GM11168 (cell line): ENCODE results near the gene PTBP3.
"Not testable (repeated sequence)": the region's sequence is repeated elsewhere in the genome, so short reads cannot be mapped to it uniquely, and the experiment has no call there.

Experiments used
- in situ Hi-C: fragments of 300-500 bp; cut with MboI; formaldehyde crosslinking; loops from one replicate; pipeline ENCODE4 v1.12.0; 2022; ENCODE audit warnings: low sequenced_read_pairs; ENCODE audit not compliant: unreplicated experiment

Gene PTBP3

DNA sequence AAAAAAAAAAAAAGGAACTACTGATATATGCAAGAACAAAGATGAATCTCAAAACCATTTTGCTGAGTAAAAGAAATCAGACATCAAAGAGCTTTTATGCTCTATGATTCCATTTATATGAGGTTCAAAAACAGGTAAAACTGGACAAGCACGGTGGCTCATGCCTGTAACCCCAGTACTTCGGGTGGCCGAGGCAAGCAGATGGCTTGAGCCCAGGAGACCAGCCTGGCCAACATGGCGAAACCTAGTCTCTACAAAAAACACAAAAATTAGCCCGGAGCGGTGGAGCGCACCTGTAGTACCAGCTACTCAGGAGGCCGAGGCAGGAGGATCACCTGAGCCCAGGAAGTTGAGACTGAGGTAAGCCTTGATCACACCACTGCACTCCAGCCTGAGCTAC is 7.8 kb downstream of the PTBP3 start:
- in situ Hi-C loops: no loop called here

DNA sequence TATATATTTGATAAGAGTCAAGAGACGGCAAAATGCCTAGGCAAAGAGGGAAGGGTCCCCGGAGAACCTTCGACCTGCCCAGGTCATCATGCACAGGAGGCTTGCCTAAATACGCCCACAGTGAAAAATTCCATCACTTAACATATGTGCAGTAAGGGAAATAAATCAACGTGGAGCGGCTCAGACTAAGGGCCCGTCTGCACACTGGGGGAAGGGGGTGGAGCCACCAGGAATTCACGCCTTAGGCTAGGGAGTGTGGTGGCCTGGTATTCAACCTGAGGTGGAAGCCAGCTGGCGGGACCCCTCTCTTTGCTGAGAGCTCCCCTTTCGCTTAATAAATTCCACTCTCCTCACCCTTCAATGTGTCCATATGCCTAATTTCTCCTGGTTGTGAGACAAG is 8.3 kb downstream of the PTBP3 start:
- in situ Hi-C loops: no loop called here

DNA sequence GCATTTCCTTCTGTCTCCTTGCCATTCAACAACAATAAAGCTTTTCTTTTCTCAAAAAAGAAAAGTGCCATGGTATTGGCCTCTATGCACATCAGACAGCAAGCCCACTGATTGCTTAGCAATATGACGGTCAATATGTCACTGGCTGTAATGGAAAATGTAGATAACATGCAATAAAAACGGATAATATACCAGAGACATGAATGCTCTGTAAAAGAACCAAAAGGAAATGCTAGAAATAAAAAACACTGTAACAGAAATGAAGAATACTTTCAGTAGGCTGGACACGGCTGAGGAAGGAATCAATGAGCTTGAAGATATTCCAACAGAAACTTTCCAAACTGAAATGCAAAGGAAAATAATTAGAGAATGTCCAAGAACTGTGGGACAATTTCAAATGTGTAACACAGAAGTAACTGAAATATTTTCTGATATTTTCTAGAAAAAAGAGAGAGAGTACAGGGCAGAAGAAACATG is 10.0 kb downstream of the PTBP3 start:
- in situ Hi-C loops: no loop called here

DNA sequence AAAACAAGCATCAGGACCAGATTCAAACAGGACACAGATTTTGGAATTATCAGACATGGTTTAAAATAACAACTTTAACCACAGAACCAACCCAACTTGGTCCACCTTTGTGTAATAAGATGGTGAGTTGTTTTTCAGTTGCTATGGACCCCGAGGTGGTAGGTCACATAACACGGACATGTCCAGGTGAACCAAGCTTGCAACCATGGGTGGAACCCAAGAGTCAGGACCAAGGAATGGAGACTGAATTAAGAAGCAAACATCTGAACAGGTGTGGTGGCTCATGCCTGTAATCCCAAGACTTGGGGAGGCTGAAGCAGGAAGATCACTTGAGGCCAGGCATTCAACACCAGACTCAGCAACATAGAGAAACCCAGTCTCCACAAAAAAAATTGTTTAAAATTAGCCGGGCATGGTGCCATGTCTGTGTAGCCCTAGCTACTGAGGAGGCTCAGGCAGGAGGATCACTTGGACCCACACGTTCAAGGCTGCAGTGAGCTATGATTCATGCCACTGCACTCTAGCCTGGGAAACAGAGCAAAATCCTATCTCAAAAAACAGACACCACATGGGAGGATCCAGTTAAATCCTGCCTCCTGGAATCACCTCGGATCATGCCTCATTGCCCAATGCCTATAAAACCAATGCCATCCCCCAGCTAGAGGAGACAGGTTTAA is 10.6 kb downstream of the PTBP3 start:
- in situ Hi-C loops: no loop called here

DNA sequence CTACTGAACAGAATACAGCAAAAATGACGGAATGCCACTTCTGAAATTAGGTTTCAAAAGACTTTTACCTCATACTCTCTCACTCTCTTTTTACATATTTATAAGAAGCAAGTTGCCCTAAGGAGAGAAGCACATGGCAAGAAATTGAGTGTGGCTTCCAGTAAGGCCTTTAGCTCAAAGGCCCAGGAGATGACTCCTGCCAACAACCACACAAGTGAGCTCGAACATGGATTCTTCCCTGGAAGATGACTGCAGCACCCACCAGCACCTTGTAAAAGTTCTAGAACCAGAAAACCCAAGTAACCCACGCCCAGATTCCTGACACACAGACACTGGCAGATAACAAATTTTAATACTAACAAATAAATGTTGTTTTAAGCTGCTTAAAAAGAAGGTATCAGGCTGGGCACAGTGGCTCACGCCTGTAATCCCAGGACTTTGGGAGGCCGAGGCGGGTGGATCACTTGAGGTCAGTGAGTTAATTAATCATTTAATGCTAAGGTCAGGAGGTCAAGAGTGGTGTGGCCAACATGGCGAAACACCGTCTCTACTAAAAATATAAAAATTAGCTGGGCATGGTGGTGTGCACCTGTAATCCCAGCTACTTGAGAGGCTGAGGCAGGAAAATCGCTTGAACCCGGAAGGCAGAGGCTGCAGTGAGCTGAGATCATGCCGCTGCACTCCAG is 17.0 kb downstream of the PTBP3 start:
- in situ Hi-C loops: no loop called here

DNA sequence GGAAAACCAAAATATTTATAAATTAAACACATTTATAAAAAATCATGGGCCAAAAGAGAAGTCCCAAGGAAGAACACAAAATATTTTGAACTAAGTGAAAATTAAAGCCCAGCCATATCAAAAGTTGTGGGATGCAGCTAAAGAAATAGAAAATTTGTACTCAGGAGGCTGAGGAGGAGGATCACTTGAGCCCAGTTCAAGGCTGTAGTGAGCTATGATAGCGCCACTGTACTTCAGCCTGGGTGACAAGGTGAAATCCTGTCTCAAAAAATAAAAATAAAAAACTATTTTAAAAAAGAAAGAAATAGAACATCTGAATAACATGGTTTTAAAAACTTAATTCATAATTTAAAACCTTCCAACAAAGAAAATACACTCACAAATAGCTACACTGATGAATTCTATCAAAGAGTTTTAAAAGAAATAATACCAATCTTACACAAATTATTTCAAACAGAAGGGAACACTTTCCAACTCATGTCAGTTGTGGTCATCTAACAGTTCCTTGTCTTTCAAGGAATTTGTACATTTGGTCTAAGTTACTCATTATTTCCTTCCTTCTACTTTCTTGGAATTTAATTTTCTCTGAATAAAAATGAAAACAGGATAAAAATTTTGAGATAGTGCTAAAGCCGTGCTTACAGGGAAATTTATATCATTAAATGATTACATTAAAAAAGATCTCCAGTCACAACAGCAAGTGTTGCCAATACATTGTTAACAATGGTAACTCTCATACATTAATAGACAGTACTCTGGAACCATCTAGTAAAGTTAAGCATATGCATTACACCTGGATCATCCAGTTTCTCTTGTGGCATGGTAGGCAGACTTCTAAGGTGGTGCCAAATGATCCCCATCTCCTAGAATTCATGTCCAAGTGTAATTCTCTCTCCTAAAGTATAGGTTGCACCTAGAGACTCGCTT is 17.8 kb downstream of the PTBP3 start:
- in situ Hi-C loops: no loop called here

DNA sequence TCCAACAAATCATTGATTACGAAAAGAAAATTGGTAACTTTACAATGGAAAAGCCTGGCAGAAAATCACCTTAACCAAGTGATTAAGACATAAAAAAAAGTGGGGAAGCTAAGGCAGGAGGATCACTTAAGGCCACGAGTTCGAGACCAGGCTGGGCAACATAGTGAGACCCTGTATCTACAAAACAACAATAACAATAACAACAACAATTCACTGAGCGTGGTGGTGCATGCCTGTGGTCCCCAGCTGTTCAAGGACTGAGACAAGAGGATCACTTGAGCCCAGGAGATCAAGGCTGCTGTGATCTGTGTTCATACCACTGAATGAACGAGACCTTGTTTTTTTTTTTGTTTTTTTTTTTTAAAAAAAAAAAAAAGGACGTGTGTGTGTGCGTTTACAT is 21.3 kb downstream of the PTBP3 start:
- in situ Hi-C loops: no loop called here

DNA sequence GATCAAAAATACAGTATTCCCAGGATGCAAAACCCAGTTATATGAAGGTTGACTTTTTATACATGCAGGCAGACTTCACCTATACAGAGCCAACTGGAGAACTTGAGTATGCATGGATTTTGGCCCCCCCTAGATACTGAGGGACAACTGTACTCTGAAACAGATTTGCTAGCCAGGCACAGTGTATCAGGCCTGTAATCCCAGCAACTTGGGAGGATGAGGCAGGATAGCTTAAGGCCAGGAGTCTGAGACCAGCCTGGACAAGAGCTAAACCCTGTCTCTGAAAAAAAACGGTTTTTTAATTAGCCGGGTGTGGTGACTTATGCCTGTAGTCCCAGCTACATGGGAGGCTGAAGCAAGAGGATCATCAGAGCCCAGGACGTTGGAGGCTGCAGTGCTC is 21.9 kb downstream of the PTBP3 start:
- in situ Hi-C loops: no loop called here

DNA sequence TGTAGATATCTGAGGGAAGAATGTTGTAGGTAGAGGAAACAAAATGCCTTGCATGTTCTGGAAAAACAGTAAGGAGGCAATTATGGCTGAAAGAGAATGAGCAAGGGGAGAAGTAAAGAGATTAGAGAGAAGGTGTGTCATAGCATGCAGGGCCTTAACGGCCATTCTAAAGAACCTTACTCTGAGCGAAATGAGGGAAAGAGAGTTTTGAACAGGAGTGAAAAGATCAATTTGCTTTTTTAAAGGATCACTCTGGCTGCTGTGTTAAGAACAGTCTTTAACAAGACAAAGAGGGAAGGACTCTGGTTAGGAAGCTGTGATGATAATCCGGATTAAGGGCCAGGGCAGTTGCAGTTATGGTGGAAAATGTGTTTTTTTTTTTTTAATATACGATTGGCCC is 22.6 kb downstream of the PTBP3 start:
- in situ Hi-C loops: no loop called here

DNA sequence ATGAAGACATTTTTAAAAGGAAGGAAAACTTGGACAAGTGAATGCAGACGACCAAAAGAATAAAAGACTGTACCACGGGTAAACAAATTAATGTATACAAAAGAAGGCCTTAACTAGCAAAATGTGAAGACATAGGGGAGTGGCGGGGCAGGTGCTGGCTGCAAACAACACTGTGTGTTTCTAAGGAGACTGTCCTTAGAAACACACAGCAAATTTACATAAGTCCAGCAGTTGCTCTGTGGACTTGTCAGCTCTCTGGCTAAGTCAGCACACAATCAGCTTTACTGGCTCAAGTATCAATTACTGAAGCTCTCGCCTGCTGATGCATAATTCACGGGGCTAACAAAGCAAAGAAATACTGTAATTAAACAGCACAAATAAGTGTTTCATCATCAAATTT is 24.8 kb downstream of the PTBP3 start:
- in situ Hi-C loops: no loop called here

DNA sequence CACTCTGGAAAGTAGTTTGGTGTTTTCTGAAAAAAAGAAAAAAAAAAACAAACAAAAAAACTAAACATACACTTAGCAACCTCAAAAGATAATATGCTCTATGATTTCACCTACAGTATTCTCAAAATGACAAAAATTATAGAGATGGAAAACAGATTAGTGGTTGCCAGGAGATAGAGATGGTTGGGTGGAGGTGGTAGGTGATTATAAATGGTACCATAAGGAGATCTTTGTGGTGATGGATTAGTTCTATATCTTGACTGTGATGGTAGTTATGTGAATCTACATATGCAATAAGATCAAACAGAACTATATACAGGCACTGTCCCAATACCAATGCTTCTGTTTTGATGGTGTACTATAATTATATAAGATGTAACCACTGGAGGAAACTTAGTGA is 32.0 kb downstream of the PTBP3 start:
- in situ Hi-C loops: no loop called here

DNA sequence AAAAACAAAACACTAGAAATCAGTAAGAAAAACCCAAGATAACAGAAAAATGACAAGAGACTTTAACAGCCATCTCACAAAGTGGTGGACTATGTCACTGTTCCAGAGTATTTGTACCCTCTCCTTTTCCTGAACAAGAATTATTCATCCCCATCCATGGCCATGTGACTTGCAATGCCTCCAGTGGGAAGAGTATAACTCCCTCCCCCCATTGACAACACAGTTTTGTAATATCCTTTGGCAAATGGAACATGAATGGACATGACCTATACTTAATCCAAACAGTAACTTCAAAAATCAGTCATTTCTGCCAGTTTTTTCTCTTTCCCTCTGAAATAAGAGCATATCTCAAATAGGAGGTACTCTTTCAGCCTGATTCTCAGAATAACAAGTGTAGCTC is 33.9 kb downstream of the PTBP3 start:
- in situ Hi-C loops: no loop called here

DNA sequence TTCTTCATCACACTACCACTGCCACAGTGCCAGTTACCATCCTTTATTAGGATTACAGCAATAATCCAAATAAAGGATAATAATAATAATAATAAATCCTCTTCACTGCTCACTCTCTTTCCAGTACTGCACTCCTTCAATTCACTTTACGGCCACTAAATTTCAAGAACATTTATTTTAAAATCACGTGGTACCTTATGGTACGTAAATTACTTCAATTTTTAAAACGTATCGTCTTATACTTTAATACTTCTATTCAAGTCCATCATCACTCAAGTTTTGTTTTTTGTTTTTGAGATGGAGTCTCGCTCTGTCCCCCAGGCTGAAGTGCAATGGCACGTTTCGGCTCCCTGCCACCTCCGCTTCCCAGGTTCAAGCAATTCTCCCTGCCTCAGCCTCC is 36.5 kb downstream of the PTBP3 start:
- in situ Hi-C loops: no loop called here

DNA sequence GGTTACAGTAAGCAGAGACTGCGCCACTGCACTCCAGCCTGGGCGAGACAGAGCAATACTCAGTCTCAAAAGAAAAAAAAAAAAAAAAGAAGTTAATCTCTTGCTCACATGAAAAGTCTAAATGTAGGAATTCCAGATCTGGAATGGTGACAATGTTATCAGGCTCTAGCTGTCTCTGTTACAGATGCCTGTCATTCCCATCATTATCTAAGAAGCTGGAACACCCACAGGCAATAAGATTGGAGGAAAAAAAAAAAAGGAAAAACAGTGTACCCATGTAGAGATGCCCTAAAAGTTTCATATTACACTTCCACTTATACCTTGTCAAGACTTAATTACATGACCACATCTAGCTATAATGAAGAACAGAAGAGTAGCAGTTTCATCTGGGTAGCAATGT is 38.2 kb downstream of the PTBP3 start:
- in situ Hi-C loops: no loop called here

DNA sequence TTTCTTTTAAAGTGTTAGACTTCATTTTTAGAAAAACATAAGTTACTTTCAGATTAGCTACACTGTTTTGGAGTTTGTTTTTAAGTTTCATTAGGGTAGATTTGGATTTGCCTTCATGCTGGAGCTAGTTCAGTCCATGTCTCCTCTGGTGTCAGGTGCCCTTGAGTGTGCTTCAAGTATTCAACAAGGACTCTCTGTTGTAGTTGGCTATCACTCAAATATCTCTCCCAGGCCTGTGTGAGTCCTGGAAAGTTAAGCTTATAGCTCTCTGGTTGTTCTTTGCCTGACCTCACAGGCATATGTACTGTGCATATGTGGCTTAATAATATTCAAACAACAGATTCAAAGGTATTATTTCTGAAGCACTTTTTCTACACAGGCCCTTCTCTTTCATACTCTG is 45.4 kb downstream of the PTBP3 start:
- in situ Hi-C loops: no loop called here

DNA sequence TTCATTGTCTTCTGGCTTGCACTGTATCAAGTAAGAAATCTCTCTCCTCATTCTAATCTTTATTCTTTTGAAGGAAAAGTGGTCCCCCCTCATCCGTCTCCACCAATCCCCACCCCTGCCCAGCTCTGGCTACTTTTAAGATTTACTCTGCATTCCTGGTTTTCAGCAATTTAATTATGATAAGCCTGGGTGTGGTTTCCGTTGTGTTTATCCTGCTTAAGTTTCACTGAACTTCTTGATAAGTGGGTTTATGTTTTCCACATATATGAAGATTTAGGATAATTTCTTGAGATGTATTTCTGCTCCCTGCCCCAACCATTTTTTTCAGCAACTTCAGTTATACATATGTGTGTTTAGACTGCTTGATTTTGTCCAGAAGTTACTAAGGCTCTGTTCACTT is 46.5 kb downstream of the PTBP3 start:
- in situ Hi-C loops: no loop called here

DNA sequence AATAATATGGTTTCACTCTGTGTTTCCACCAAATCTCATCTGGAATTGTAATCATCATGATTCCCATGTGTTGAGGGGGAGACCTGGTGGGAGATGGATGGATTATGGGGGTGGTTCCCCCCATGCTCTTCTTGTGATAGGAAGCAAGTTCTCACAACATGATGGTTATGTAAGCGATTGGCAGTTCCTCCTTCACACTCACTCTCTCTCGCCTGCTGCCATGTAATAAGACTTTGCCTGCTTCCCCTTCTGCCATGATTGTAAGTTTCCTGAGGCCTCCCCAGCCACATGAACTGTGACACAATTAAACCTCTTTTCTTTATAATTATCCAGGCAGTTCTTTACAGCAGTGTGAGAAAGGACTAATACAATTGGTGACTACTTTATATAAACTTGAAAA is 48.4 kb downstream of the PTBP3 start:
- in situ Hi-C loops: no loop called here

DNA sequence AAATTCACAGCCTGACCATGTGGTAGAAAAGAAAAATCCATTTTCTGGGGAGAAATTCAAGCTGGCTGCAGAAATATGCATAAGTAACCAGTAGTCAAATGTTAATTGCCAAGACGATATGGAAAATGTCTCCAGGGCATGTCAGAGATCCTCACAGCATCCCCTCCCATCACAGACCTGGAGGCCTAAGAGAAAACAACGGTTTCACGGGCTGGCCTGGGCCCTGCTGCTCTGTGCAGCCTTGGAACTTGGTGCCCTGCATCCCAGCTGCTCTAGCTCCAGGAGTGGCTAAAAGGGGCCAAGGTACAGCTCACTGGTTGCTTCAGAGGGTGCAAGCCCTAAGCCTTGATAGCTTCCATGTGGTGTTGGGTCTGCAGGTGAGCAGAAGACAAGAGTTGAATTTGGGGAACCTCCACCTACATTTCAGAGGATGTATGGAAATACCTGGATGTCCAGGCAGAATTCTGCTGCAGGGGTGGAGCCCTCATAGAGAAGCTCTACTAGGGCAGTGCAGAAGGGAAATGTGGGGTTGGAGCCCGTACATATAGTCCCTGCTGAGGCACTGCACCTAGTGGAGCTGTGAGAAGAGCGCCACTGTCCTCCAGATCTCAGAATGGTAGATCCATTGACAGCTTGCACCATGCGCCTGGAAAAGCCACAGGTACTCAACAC is 49.7 kb downstream of the PTBP3 start:
- in situ Hi-C loops: no loop called here

DNA sequence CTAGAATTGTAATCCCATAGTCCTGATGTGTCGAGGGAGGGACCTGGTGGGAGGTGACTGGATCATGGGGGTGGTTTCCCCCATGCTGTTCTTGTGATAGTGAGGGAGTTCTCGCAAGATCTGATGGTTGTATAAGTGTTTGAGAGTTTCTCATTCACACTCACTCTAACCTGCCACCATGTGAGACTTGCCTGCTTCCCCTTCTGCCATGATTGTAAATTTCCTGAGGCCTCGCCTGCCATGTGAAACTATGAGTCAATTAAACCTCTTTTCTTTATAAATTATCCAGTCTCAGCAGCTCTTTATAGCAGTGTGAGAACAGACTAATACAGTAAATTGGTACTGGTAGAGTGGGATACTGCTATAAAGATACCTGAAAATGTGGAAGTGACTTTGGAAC is 50.6 kb downstream of the PTBP3 start:
- in situ Hi-C loops: not testable (repeated sequence)

DNA sequence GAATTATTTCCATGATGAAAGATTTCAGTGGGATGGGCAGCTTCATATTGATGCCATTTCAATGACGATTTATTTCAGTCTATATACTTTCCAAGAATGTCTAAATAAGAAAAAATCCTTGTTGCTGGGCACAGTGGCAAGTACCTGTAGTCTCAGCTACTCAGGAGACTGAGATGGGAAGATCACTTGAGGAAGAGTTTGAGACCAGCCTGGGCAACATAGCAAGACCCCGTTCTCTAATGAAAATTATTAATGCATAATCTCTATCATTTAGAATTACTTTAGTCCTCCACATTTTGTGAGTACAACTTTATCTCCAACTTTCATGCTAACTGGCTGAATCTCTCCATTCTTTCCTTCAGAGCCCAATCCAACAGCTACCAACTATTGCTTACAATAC is 52.5 kb downstream of the PTBP3 start:
- in situ Hi-C loops: no loop called here

DNA sequence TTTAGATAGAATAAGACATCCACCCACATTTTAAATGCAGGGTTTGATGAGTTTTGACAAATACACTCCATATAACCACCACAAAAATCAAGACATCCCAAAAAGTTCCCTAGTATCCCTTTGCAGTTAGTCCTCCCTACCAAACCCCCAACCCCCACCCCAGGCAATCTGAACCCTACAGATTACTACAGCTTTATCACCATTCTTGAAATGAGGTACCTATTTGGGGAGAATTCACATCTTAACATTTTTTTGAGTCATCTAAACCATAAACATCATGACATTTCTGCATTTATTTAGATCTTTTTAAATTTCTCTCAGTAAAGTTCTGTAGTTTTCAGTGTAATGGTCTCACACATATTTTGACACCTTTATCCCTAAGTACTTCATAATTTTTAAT is 53.9 kb downstream of the PTBP3 start:
- in situ Hi-C loops: no loop called here
